ENCODE data around the gene TMEM97. TPM values are rescaled to one million over a fixed set of nuclear protein-coding genes. Genes with fewer than 3 reads are reported as not detected.

The TMEM97 gene
- polyA plus RNA-seq, 6 donors from 2014 or later = 6.3 to 8.0 (median 6.9) TPM

Other genes with a start within 250 kb of the TMEM97 start
- gene IFT20, start 16.3 kb downstream of the TMEM97 start, polyA plus RNA-seq (ENCODE audit: low read depth in 6 of 6) = 10 to 100 TPM; 41.5 to 53.9 (median 49.3) TPM
- 10 to 100 TPM in 2 of 6 donors, 1 to 10 TPM in 4; 4.0 to 11.5 (median 9.4) TPM for gene TNFAIP1, start 16.6 kb downstream of the TMEM97 start, polyA plus RNA-seq (ENCODE audit: low read depth in 6 of 6)
- 100 to 1,000 TPM in 1 of 6 donors, 10 to 100 TPM in 5; 80.1 to 159 (median 84.3) TPM for gene POLDIP2, start 38.3 kb downstream of the TMEM97 start, polyA plus RNA-seq (ENCODE audit: low read depth in 6 of 6)
- gene SEBOX, start 46.0 kb downstream of the TMEM97 start, polyA plus RNA-seq (ENCODE audit: low read depth in 6 of 6) = not detected
- under 1 TPM in 1 of 6 donors, not detected in 5; 0.13 TPM for gene VTN, start 51.1 kb downstream of the TMEM97 start, polyA plus RNA-seq (ENCODE audit: low read depth in 6 of 6)
- gene SARM1, start 52.5 kb downstream of the TMEM97 start, polyA plus RNA-seq (ENCODE audit: low read depth in 6 of 6) = 1 to 10 TPM; 4.3 to 8.1 (median 7.1) TPM
- 1 to 10 TPM in 1 of 6 donors, under 1 TPM in 3, not detected in 2; 0.53 to 3.6 (median 0.68) TPM for gene SLC46A1, start 87.0 kb downstream of the TMEM97 start, polyA plus RNA-seq (ENCODE audit: low read depth in 6 of 6)
- not detected for gene SLC13A2, start 154.4 kb downstream of the TMEM97 start, polyA plus RNA-seq (ENCODE audit: low read depth in 6 of 6)
- not detected for gene FOXN1, start 187.1 kb downstream of the TMEM97 start, polyA plus RNA-seq (ENCODE audit: low read depth in 6 of 6)
- 10 to 100 TPM; 69.7 to 93.0 (median 75.3) TPM for gene UNC119, start 233.4 kb downstream of the TMEM97 start, polyA plus RNA-seq (ENCODE audit: low read depth in 6 of 6)